GM15510 (cell line): Measurements from ENCODE around the gene FAM3D.

Experiments used
- POLR2A ChIP-seq: IDR thresholded peaks from 3 replicates; pipeline ENCODE4 v1.6.1; 2011; ENCODE audit warnings: borderline replicate concordance; ENCODE audit not compliant: insufficient read length; ENCODE audit errors: extremely low read depth

FAM3D gene

DNA sequence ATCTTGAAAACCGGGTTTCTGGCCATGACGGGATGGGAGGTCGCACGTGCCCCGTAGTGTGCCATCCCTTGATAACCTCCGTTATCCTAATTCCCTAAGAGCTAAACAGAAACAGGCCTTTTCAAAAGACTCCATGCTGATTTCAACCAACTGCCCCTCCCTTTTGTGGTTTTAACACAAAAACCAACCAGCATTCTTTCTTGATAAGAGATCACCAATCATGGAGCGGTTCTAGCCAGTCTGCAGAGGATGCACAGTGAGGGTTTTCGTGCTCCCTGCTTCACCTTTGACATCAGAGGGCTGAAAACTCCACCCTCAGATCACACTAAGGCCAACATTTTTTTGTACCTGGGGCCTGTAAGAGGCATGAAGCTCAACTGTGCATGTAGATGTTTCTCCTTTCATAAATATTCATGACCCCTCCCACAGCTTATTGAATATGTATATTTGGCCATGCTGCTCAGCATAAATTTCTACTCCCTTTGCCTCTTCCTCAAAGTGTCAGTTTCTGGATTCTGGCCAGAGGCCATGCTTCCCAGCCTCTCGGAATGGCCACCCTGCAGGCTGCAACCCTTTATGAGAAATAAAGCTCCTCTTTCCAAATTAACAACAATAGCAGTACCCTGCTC, 41.3 kb downstream of the FAM3D start:
- TF ChIP-seq POLR2A, result no peak

DNA sequence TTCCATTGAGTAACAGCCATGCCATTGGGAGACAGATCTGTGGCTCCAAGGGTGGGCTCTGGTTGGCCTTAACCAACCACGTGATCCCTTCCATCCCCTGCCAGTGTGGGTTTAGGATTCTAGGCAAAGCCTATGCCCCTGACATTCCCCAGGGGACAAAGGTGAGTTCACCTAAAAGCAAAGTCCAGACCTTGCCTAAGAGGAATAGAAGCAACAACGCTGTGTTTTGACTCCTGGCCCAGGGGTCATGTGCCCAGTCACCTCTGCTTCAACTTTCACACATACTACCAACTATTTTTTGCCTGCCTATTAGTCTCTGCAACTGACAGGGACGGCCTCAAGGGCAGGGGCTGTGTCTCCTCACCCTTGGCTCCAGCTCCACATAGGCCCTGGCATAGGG, 42.0 kb downstream of the FAM3D start:
- no peak for TF ChIP-seq POLR2A

DNA sequence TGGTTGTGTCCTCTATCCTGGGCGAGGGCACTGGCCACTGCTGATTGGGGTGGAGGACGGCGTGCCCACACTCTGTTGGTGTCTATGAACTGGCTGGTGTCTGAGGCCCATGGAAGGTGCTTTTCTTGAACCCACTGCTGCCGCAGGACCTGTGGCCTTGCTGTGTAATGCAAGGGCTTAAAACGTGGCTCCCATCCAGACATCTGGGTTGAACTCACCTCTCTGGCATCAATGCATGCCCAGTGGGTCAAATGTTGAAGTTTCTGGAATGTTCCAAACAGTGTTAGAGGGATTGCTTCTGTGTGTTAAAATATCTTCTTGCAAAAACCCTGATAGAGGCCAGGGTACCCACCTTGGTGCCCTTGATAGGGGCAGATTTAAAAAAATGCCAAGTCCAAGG, 42.6 kb downstream of the FAM3D start:
- no peak for TF ChIP-seq POLR2A

DNA sequence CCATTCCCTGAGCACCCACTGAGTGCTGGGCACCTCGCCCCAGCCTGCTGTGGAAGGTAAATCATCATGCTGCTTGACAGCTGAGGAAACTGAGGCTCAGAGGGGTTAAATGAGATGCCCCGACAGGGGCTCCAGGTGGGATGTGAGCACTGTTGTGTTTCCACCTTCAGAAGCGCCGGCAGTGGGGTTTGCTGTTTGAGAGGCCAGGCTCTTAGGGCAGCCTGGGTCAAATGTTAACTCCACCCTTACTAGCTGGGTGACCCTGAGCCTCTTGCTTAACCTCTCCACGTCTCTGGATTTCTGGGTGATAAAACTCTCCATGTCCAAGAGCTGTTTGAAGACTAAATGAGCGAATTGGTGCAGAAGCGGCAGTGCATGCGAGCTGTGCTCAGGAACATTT, 43.1 kb downstream of the FAM3D start:
- TF ChIP-seq POLR2A, result no peak

DNA sequence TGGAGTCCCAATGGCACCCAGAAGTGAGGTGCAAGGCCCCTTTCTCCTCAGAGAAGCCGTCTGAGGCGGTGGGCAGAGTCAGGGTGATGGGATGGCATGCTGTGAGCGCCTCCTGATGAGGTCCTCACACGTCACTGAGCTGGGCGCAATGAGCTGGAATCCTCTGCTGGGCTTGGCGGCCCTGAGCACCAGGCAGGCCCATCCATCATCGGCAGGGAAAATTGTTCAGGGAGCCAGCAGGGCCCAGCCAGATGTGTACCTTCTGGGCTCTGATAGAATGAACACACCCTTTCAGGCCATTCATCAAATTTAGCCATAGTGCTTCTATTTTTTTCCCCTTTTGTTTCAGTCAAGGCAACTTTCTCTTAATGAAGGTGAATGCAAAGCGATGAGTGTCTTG, 43.7 kb downstream of the FAM3D start:
- TF ChIP-seq POLR2A, result no peak

DNA sequence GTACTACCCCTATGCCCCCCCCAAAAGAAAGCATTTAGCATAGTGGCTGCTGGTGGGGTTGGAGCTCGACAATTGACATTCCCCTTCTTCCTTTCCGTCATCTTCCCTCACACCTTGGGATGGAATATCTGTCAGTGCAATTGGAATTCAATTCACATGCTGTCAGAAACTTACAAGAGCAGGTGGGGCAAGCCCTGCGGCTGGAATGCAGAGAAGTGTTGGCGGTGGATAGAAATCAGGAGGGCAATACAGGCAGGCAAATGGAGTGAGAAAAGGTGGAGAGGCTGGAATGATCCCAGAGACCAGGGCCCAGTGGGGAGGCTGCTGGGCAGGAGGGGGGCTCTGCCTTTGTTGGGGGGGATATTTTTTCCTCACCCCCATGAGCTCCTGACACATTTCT, 44.1 kb downstream of the FAM3D start:
- no peak for TF ChIP-seq POLR2A

DNA sequence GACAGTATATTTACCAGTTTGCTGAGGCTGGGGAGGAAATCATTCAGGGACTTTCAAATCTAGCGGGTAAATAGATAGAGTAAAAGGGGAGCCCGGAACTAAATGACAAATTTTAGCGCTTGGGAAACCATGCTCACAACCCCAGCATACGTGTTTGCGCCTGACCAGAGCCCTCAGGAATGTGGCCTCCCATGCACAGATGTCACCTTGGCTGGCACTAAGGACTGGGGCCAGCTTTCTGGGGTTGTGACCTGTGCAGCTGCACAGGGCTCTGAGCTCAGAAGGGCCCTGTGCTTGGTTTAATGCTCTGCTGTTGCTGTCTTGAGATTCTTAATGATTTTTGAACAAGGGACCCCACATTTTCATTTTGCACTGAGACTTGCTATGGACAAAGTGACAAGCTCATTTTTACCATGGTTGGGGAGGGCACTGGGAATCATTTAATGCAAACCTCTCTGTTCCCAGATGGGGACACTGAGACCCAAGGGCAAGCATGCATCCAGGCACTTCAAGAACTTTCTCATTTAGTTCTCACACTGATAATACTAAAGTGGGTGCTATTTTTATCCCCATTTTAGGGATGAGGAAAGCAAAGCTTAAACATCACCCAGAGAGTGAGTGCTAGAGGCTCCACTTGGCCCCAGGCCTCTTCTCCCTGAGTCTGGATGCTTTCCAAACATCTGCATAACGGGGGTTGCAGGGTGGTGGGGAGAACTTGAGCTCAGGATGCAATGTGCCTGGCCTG, 45.3 kb downstream of the FAM3D start:
- no peak for TF ChIP-seq POLR2A

DNA sequence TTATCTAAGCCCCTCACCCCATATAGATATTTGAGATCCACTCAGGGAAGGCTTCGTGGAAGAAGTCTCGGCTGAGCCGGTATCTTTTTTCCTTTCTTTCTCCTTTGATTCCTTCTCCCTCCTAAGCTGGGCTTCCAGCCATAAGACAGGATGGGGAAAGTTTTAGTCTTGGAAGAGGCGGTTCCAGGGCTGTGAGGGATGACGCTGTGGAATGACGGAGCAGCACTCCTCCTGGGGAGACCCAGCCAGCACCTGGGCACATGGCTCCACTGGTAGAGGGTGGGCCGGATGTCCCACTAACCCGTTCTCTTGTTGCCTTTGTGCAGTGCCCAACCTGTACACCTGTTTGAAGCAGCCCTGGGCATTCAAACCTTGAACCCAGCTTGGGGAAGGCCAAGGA, 46.2 kb downstream of the FAM3D start:
- TF ChIP-seq POLR2A, result no peak

DNA sequence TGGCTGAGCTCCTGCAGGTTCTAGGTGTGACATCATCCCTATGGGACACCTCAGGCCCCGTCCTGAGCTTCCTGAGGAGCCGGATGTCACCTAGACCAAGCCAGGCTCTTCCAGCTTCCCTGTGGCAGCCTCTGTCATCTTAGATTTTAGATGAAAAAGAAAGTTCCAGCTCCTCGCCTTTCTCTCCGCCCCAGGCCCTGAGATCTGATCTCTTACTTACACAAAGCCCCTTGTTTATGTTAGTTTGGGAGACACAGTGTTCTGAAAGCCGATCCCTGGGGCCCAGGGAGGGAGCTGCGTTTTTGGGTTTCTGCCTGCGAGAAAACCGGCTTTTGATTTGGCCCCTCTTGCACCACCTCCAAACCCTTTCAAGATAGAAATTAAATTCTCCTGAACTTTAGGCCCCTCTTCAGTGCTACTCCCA, 49.2 kb downstream of the FAM3D start:
- TF ChIP-seq POLR2A, result no peak

DNA sequence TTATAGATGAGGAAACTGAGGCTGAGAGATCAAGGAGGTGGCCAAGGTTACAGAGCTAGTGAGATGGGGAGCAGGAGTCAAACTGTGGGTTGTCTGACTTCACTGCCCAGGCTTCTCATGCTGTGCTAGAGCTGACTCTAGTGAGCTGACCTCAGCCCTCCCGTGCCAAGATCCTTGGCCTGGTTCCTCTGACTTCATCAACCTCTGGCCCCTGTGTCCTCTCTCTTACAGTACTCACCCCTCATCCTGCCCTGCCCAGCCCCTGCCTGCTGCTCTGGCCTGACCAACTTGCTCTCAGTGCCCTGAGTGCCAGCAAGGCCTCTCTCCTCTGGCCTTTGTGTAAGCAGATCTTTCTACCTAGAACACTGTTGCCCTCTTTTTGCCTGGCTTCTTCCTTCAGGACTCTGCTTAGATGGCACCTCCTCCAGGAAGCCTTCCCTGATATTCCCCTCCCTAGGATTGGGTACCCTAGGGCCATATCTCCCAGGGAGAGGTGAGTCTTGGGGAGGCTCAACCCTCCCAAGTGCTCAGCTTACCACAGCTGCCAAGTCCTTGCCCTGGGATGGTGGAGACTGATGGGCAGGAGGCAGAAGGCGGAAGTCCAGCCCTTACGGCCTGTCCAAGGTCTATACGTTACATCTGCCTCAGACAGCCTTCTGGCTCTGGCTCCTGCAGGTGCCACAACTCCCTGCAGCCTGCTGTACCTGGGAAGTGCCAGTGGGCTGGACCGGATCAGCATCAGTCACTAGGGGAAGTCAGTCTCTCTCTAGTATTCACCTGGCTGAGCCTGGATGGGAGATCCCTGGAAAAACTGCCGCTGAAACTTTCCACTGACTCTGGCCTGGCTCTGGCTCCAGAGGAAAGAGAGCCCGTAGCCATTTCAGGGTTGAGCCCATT, 53.1 kb downstream of the FAM3D start:
- TF ChIP-seq POLR2A, result no peak

DNA sequence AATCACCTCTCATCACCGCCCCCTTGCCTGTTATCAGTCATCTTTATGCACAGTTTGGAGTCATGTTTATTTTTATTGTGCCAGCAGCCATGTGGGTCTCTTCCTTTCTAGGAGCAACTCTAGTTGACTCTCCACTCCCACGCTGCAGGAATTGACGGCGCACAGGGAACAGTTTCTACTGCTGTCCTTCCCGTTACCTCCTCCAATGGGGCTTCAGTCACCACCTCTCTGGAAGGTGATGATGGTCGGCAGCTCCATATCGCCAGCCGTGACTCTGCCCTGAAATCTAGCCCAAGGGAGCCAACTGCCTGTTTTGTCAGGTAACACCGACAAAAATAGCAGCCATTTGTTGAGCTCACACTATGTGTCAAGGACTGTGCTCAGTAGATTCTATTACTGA, 53.7 kb downstream of the FAM3D start:
- TF ChIP-seq POLR2A, result no peak

DNA sequence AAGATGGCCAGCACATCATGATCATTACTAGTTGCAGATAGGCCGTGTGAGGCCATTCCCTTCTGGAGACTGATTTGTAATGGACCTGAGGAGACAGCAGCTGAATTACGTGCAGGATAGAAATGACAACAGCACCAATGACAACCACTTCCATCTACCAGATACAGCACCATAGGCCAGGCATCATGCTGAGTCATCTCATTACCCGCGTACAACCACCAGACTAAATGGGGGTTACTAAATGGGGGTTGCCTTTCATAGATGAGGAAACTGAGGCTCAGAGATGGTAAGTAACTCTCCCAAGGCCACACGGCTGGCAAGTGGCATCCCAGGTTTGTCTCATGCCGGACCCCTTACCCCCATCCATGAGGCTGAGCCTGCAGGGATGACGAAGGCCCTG, 56.6 kb downstream of the FAM3D start:
- no peak for TF ChIP-seq POLR2A

DNA sequence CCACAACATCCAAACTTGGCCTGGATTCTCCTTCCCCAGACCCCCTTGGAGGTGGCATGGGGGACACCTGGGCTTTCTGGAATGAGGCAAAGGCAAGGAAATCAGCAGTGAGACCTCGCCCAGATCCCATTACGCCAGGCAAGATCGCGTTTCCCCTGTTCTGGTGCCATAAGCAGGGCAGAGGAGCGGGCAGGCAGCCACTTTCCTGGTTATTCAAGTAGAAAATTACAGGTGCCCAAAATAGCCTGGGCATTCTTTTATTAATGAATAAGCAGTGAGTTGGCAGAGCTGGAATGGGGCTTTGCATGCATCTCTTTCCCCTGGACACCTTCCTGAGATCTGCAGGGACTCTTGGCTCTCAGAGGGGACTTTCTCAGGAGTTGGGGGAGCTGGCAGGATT, 57.9 kb downstream of the FAM3D start:
- no peak for TF ChIP-seq POLR2A

DNA sequence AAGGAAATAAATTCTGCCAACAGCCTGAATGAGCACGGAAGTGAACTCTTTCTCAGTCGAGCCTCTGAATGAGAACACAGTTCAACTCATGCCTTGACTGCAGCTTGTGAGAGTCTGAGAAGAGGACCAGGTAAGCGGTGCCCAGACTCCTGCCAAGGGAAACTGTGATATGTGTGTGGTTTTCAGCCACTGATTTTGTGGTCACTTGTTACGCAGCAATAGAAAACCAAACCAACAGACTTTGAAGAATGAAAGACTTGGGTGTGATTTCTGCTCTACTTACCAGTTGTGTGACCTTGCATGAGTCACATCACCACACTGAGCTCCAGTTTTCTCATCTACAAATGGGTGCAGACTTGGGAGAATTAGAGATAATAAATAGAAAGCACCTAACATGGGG, 58.8 kb downstream of the FAM3D start:
- no peak for TF ChIP-seq POLR2A

DNA sequence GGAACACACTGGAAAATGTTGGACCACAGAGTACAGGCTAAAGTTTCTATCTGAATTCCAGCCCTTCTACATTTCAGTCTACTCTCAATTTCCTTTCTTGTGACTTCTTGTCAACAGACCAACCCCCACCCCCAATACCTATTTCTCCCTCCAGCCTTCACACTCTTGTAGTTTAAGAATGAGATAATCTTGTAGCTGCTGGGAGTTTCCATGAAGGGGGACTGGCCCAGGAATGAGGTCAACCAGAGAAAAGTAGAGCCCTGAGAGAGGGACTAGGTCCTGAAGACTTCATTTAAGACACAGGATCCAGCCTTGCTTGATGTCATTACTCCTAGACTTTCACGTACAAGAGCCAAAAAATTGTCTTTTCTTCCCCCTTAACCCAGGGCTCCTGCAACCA, 59.9 kb downstream of the FAM3D start:
- no peak for TF ChIP-seq POLR2A
